Calu3 (cell line): ENCODE measurements around the gene XPNPEP1. TPM values are rescaled to one million over a fixed set of nuclear protein-coding genes. Genes with fewer than 3 reads are reported as not detected.

Experiments used
- BruUV-seq: library from RNA; stranded (reverse); fragments of 400-500 nt; replicated peaks from 2 replicates; lab custom pipeline; 2021; lab: Mats Ljungman, UMichigan
- CTCF ChIA-PET: fragments of 300-600 bp; sonication (Branson Sonifier 250); formaldehyde crosslinking; loops from one replicate; lab custom pipeline; 2022; ENCODE audit warnings: antibody characterized with exemption; lab: Charles Lee
- DNase-seq: peaks from one replicate; pipeline ENCODE4 v3.0.0; 2022
- H3K27ac Mint-ChIP-seq: one replicate; pipeline ENCODE4 v1.8.0; 2022; ENCODE audit warnings: mixed read lengths; ENCODE audit not compliant: unreplicated experiment
- H3K27me3 Mint-ChIP-seq: one replicate; pipeline ENCODE4 v1.8.0; 2022; ENCODE audit warnings: mixed read lengths; ENCODE audit not compliant: unreplicated experiment
- H3K36me3 Mint-ChIP-seq: one replicate; pipeline ENCODE4 v1.8.0; 2022; ENCODE audit warnings: mild to moderate bottlenecking, moderate library complexity, mixed read lengths; ENCODE audit not compliant: insufficient read depth, unreplicated experiment
- H3K4me1 Mint-ChIP-seq: one replicate; pipeline ENCODE4 v1.8.0; 2022; ENCODE audit warnings: mild to moderate bottlenecking, low read depth, mixed read lengths; ENCODE audit not compliant: unreplicated experiment
- H3K4me3 Mint-ChIP-seq: one replicate; pipeline ENCODE4 v1.8.0; 2022; ENCODE audit warnings: mild to moderate bottlenecking, low read depth, moderate library complexity, mixed read lengths; ENCODE audit not compliant: unreplicated experiment
- H3K9me3 Mint-ChIP-seq: one replicate; pipeline ENCODE4 v1.8.0; 2022; ENCODE audit warnings: low read depth, mixed read lengths; ENCODE audit not compliant: unreplicated experiment
- intact Hi-C: fragments of 100-400 bp; cut with micrococcal nuclease; formaldehyde crosslinking; loops from one replicate; pipeline ENCODE4 v1.10.0; 2022; ENCODE audit not compliant: unreplicated experiment
- total RNA-seq: library from RNA; stranded (reverse); gene quantifications from 2 replicates; pipeline ENCODE4 v1.2.3, GENCODE V29; 2022
- TF ChIP-seq, protein P1 (sequence below): fragments of 200-600 bp; IDR thresholded peaks from one replicate; pipeline ENCODE4 v1.8.0; 2022; ENCODE audit warnings: antibody characterized with exemption; ENCODE audit not compliant: unreplicated experiment

Gene XPNPEP1
- total RNA-seq, 1 experiment from 2014 or later: 50.0 TPM

DNA sequence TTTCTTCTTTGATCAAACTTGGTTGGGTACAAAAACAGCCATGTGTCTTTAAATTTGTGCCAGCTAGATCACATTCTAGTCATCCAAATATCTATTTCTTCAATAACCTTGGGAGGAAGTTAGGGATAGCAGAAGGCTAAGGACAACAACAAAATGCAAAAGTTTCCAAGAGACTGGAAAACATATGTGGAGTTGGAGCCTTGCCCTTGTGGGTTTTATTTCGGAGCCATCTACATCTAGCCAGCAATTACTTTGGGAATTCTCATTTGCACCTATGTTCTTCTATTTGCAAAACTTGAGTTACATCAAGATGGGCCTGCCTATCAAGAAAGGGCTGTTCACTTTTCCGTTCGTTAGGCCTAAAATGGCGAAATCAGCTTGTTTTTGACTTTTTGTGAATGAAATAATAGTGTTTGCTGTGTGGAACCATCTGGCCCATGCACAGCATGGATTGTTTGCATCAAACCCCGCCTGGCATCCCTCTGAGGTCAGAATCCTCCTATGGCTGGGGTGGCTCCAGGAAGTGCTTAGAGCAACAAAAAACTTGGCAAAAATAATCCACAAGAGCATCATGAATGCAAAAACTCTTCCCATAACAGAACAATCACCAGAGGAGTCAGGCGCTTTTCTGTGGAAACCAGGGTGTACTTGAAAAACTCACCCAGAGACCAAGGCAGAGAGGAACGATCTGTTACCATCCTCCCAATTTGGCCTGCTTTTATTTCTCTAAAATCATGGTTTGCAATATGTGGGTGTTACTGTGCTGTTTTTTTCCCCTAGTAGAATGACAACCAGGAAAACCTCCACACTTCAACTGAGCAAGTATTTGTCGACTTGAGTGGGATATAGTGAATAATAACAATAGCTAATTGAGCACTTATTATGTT lies 36.2 kb upstream of the XPNPEP1 start:
- peaks cover 6% of the 10 kb centered on the region for H3K36me3 Mint-ChIP-seq
- BruUV-seq: no TSS peak
- peaks cover 21% of the 10 kb centered on the region for H3K4me1 Mint-ChIP-seq

DNA sequence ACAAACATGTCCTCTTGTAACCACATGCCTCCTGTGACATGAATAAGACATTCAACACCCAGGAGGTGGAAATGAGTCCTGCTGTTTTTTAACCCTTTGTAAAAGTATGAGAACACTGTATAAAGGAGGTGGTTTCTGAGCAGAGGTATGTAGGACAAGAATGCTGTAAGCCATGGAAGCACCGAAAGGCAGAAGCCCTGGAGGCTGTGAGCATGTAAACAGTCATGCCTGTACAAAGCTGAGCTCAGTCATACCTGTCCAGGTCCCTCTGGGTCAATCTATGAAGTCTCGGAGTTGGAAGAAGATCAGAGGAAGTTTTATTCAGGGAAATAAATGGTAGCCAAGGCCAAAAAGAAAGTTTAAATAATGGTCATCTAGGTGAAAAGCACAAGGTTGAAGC lies 34.7 kb upstream of the XPNPEP1 start:
- BruUV-seq: no TSS peak
- Mint-ChIP-seq H3K4me1 (peaks cover 21% of the 10 kb centered on the region), H3K27ac (no peak overlapping the region), H3K27me3 (no peaks in the 10 kb centered on the region), H3K4me3 (no peak overlapping the region), H3K36me3 (peaks cover 6% of the 10 kb centered on the region), H3K9me3 (no peaks in the 10 kb centered on the region)
- TF ChIP-seq, protein P1, sequence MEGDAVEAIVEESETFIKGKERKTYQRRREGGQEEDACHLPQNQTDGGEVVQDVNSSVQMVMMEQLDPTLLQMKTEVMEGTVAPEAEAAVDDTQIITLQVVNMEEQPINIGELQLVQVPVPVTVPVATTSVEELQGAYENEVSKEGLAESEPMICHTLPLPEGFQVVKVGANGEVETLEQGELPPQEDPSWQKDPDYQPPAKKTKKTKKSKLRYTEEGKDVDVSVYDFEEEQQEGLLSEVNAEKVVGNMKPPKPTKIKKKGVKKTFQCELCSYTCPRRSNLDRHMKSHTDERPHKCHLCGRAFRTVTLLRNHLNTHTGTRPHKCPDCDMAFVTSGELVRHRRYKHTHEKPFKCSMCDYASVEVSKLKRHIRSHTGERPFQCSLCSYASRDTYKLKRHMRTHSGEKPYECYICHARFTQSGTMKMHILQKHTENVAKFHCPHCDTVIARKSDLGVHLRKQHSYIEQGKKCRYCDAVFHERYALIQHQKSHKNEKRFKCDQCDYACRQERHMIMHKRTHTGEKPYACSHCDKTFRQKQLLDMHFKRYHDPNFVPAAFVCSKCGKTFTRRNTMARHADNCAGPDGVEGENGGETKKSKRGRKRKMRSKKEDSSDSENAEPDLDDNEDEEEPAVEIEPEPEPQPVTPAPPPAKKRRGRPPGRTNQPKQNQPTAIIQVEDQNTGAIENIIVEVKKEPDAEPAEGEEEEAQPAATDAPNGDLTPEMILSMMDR: no peak
- DNase-seq: no peak
- intact Hi-C loops: no loop called here
- CTCF ChIA-PET: no interaction called here

More for the DNA sequence above, 36.2 kb upstream of the XPNPEP1 start:
- Mint-ChIP-seq H3K4me3 (no peak overlapping the region), H3K27ac (no peak overlapping the region), H3K9me3 (no peaks in the 10 kb centered on the region), H3K27me3 (no peaks in the 10 kb centered on the region)
- TF ChIP-seq, protein P1: no peak
- CTCF ChIA-PET: no interaction called here
- DNase-seq: no peak
- intact Hi-C loops: no loop called here

DNA sequence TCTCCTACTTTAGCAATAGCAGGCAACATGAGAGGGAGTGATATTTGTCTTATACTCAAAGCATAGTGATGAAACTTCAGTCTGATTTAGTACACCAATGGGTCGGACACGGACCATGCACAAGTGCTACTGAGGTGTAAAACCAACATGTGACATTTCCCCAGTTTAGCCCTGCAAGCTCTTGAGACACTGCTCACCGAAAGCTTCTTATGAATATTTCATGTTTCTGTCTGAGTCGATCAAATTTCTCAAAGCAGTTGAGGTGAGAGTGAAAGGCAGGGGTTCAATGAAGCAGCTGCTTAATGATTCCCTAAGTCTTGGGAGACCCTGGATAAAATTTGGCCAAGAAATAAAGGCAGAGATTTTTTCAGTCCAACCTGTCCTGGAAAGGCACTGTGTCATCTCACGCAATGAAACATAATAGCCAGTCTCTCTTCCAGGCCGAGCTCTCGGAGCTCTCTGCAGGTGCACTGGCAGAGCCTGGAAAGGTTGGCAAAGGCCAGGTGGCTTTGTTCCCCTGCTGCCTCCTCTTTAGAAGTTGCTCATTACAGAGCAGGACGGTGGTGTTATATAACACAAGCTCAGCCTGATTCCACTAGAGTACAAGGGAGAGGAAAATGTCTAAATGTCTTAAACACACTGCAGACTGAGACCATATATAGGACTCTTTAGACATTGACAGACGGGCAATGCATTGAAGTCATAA lies 33.9 kb upstream of the XPNPEP1 start:
- peaks cover 15% of the 10 kb centered on the region for H3K4me1 Mint-ChIP-seq
- BruUV-seq: no TSS peak
- no peaks in the 10 kb centered on the region for H3K27me3 Mint-ChIP-seq
- H3K9me3 Mint-ChIP-seq: no peaks in the 10 kb centered on the region
- CTCF ChIA-PET: no interaction called here
- intact Hi-C loops: no loop called here
- DNase-seq: no peak
- no peak overlapping the region for H3K4me3 Mint-ChIP-seq
- no peak overlapping the region for H3K27ac Mint-ChIP-seq
- TF ChIP-seq, protein P1: no peak
- H3K36me3 Mint-ChIP-seq: peaks cover 6% of the 10 kb centered on the region

DNA sequence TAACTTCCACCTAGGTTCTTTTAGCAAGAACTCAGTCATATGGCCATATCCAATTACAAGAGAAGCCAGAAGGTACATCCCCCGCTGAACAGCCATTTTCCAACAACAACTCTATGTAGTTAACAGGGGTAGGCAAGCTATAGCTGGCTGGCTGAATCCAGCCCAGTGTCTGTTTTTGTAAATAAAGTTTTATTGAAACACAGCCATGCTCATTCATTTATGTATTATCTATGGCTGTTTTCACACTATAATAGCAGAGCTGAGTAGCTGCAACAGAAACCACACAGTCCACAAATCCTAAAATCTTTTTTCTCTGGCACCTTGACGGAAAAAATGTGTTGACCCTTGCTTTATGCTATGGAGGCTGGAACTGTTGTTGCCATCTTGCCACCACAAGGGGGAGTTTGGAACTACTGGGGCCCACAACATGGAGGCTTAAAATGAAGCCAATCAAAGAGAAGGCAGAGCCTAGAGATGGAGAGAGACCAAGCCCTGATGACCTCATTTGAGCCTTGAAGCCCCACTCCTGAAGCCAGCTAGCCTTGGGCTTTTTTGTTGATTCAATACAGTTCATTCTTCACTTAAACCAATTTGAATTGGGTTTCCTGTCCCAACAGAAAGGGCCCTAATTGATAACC lies 33.3 kb upstream of the XPNPEP1 start:
- peaks cover 9% of the 10 kb centered on the region for H3K4me1 Mint-ChIP-seq
- CTCF ChIA-PET: no interaction called here
- no peaks in the 10 kb centered on the region for H3K9me3 Mint-ChIP-seq
- peak; percentile 25 for DNase-seq
- BruUV-seq: no TSS peak
- no peak overlapping the region for H3K4me3 Mint-ChIP-seq
- intact Hi-C loops: no loop called here
- no peak overlapping the region for H3K27ac Mint-ChIP-seq
- H3K27me3 Mint-ChIP-seq: no peaks in the 10 kb centered on the region
- TF ChIP-seq, protein P1: peak; percentile 50
- H3K36me3 Mint-ChIP-seq: peaks cover 6% of the 10 kb centered on the region
